Osteoblast (primary cell): ENCODE results near the gene ZBTB40. TPM values are rescaled to one million over a fixed set of nuclear protein-coding genes. Genes with fewer than 3 reads are reported as not detected.

Experiments used
- DNase-seq: peaks from one replicate; pipeline ENCODE4 v3.0.0; 2011; ENCODE audit warnings: low spot score, mixed read lengths; ENCODE audit not compliant: insufficient read length; ENCODE audit errors: missing footprints
- H2AFZ ChIP-seq: 2 replicates; pipeline ENCODE4 v1.6.0; 2011; ENCODE audit warnings: mild to moderate bottlenecking, low read length
- H3K27ac ChIP-seq: 2 replicates; pipeline ENCODE4 v1.5.1; 2011; ENCODE audit warnings: mild to moderate bottlenecking, low read depth, low read length, moderate library complexity
- H3K27me3 ChIP-seq: 2 replicates; pipeline ENCODE4 v1.6.0; 2012; ENCODE audit warnings: mild to moderate bottlenecking, control low read depth, inconsistent platforms, low read length, moderate library complexity; ENCODE audit not compliant: insufficient read depth
- H3K36me3 ChIP-seq: 2 replicates; pipeline ENCODE4 v1.5.1; 2011; ENCODE audit warnings: mild to moderate bottlenecking, low read length, control low read depth, moderate library complexity; ENCODE audit not compliant: insufficient read depth
- H3K4me1 ChIP-seq: 2 replicates; pipeline ENCODE4 v1.5.1; 2011; ENCODE audit warnings: mild to moderate bottlenecking, low read length, control low read depth, moderate library complexity; ENCODE audit not compliant: insufficient read depth
- H3K4me2 ChIP-seq: 2 replicates; pipeline ENCODE4 v1.6.0; 2011; ENCODE audit warnings: mild to moderate bottlenecking, low read length; ENCODE audit not compliant: insufficient read depth
- H3K4me3 ChIP-seq: fragments of 200-600 bp; sonication (generic); 3 replicates; pipeline ENCODE4 v1.5.1; 2012; ENCODE audit warnings: mild to moderate bottlenecking, low read length, inconsistent platforms; ENCODE audit not compliant: insufficient read depth
- H3K79me2 ChIP-seq: 2 replicates; pipeline ENCODE4 v1.6.0; 2012; ENCODE audit warnings: mild to moderate bottlenecking, low read length, control low read depth, inconsistent platforms; ENCODE audit not compliant: insufficient read depth
- H3K9me3 ChIP-seq: 2 replicates; pipeline ENCODE4 v1.5.1; 2011; ENCODE audit warnings: low read depth, low read length, control low read depth
- H4K20me1 ChIP-seq: 2 replicates; pipeline ENCODE4 v1.6.0; 2012; ENCODE audit warnings: mild to moderate bottlenecking, low read length, control low read depth; ENCODE audit not compliant: insufficient read depth
- CTCF ChIP-seq: IDR thresholded peaks from 2 replicates; pipeline ENCODE4 v1.5.1; 2011; ENCODE audit warnings: mild to moderate bottlenecking, low read depth, low read length, moderate library complexity; ENCODE audit errors: extremely low read depth
- total RNA-seq: library from RNA; depleted of rRNA; stranded (reverse); fragments of >200 nt; gene quantifications from 2 replicates; pipeline ENCODE4 v1.2.3, GENCODE V29; 2012

The ZBTB40 gene
- total RNA-seq, 1 donor: 16.3 TPM

- Histone ChIP-seq H3K4me1 (no peaks in the 10 kb centered on the region), H3K9me3 (no peaks in the 10 kb centered on the region), H3K79me2 (no peaks in the 10 kb centered on the region), H4K20me1 (peaks cover 3% of the 10 kb centered on the region), H3K4me3 (no peak within 1 kb of the TSS), H3K36me3 (no peaks in the 10 kb centered on the region), H3K27ac (no peak within 1 kb of the TSS), H3K4me2 (no peak within 1 kb of the TSS), H3K27me3 (peaks cover 65% of the 10 kb centered on the region), H2AFZ (no peak within 1 kb of the TSS)
- DNase-seq: no peak
- no peak for TF ChIP-seq CTCF
Measured at GRCh38 chr1:22562584-22563583, 111.2 kb downstream of the ZBTB40 start, which contains the start of gene EPHA8. EPHA8 (plus strand) TSS chr1:22563489; CDS start chr1:22563636, 147 bp downstream.

- no peak overlapping the region for H2AFZ ChIP-seq
- H3K79me2 ChIP-seq: no peaks in the 10 kb centered on the region
- H3K9me3 ChIP-seq: no peaks in the 10 kb centered on the region
- peaks cover 3% of the 10 kb centered on the region for H4K20me1 ChIP-seq
- H3K4me3 ChIP-seq: no peak overlapping the region
- H3K27me3 ChIP-seq: peaks cover 59% of the 10 kb centered on the region
- DNase-seq: no peak
- no peaks in the 10 kb centered on the region for H3K4me1 ChIP-seq
- TF ChIP-seq CTCF: no peak
- H3K27ac ChIP-seq: no peak overlapping the region
- no peaks in the 10 kb centered on the region for H3K36me3 ChIP-seq
- H3K4me2 ChIP-seq: no peak overlapping the region
Measured at GRCh38 chr1:22563671-22564602, 112.3 kb downstream of the ZBTB40 start.

- no peak overlapping the region for H3K27ac ChIP-seq
- no peak for TF ChIP-seq CTCF
- no peaks in the 10 kb centered on the region for H4K20me1 ChIP-seq
- no peak for DNase-seq
- H3K9me3 ChIP-seq: no peaks in the 10 kb centered on the region
- H3K27me3 ChIP-seq: peaks cover 38% of the 10 kb centered on the region
- no peaks in the 10 kb centered on the region for H3K4me1 ChIP-seq
- H3K36me3 ChIP-seq: no peaks in the 10 kb centered on the region
- H3K79me2 ChIP-seq: no peaks in the 10 kb centered on the region
- no peak overlapping the region for H3K4me2 ChIP-seq
- no peak overlapping the region for H2AFZ ChIP-seq
- H3K4me3 ChIP-seq: no peak overlapping the region
Measured at GRCh38 chr1:22566161-22566560, 114.5 kb downstream of the ZBTB40 start.
